ENCODE data around the gene MEGF8.

GRCh38 chr19:42369433-42370067 is 44.1 kb downstream of the MEGF8 start:
- TF ChIP-seq CTCF (IDR thresholded peaks at IDR 0.05; ENCODE audit: poor library complexity, severe bottlenecking) = no peak
- TF ChIP-seq EZH2 (IDR thresholded peaks at IDR 0.05; ENCODE audit: borderline replicate concordance, insufficient read depth, low read length, poor library complexity, severe bottlenecking) = no peak

Data from neural cell (in vitro differentiated cells).